NCI-H82 (cell line): ENCODE measurements around the gene MIA2.
"Not testable (repeated sequence)": the region's sequence is repeated elsewhere in the genome, so short reads cannot be mapped to it uniquely, and the experiment has no call there.

Experiments
- DNase-seq: peaks from one replicate; lab custom pipeline; 2025; lab: John Stamatoyannopoulos, UW

Gene MIA2

DNA sequence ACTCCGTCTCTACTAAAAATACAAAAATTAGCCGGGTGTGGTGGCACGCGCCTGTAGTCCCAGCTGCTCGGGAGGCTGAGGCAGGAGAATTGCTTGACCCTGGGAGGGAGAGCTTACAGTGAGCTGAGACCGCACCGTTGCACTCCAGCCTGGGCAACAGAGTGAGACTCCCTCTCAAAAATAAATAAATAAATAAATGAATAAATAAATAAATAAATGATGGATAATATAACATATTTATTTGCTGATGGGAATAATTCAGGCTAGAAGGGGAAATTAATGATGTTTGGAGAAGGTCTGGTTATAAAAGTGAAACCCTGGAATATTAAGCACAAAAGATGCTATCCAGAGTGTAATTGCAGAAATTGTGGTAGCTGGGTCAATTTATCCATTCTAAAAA, 107.4 kb downstream of the MIA2 start:
- not testable (repeated sequence) for DNase-seq

DNA sequence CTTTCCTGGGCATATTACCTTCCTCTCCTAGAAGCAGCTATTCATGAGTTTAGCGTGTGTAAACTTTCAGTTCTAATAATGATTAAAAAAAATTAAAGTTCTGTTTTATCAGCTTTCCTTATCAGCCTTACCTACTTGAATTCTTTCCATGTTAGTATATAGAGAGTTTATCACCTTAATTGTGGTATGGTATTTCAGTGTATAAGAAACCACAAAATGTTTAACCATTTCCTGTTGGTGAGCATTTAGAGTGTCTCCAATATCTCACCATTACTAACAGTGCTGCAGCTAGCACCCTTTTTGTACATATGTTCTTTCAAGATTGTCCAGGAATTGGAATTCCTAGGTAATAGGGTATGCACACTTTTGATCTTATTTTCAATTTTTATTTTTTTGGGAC, 109.1 kb downstream of the MIA2 start:
- DNase-seq = no peak

DNA sequence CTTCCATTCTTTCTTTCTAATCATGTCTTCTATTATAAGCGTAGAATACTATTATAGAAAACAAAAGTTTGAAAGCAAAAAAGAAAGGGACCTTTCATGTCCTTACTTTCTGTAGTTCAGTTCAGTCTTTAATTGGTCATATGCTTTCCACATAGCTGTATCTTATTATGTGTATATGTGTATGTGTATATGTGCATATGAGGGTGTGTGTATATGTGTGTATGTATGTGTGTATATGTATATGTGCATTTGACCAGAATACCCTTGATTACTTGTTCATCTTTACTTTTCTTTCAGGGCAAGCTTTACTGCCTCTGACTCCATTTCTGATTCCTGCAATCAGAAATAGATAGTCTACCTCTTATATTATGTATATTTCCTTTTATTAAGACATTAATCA, 109.9 kb downstream of the MIA2 start:
- no peak for DNase-seq

DNA sequence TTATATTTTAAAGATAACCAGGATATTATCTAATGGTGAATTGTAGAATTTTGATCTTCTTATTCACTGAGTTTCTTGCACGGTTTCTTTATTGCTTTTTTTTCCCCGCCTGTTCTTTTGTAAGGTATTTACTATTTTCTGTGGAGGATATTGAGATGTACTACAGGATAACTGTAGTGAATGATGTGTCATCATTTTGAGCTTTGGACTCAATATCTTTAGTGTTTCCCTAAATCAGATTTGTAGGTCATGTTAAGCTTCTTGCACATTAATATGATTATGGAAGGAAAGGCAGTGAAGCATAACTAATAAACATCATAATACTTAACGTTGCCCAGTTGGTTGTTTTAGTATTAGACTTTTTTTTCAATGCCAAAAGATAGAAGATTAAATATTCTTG, 117.2 kb downstream of the MIA2 start:
- DNase-seq = peak; percentile 6

DNA sequence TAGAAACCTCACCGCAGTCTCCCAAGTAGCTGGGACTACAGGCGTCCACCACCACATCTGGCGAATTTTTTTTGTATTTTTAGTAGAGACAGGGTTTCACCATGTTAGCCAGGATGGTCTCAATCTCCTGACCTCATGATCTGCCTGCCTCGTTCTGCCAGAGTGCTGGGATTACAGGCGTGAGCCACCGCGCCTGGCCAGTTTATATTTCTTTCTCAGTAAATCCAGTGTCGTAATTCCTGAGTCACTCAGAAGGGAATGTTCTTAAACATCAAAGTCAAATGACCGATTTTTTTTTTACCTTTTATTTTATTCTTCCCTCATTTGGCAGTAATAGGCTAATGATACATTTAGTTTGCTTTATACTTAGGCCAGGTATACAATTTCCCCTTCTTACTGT, 118.0 kb downstream of the MIA2 start:
- DNase-seq = no peak

DNA sequence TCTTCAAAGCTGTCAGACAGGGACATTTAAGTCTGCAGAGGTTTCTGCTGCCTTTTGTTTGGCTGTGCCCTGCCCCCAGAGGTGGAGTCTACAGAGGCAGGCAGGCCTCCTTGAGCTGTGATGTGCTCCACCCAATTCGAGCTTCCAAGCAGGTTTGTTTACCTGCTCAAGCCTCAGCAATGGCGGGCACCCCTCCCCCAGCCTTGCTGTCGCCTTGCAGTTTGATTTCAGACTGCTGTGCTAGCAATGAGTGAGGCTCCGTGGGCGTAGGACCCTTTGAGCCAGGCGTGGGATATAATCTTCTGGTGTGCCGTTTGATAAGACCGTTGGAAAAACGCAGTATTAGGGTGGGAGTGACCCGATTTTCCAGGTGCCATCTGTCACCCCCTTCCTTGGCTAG, 125.4 kb downstream of the MIA2 start:
- DNase-seq = not testable (repeated sequence)

DNA sequence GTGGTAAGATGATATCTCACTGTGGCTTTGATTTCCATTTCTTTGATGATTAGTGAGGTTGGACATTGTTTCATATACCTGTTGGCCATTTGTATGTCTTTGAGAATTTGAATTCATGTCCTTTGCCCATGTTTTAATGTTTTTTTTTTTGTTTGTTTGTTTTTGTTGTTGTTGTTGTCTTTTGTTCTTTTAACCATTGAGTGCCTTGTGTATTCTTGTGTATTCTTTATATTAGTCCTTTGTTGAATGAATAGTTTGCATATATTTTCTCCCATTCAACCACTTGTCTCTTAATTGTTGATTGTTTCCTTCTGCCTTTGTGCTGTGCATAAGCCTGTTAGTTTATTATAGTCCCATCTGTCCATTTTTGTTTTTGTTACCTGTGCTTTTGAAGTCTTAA, 126.6 kb downstream of the MIA2 start:
- no peak for DNase-seq

DNA sequence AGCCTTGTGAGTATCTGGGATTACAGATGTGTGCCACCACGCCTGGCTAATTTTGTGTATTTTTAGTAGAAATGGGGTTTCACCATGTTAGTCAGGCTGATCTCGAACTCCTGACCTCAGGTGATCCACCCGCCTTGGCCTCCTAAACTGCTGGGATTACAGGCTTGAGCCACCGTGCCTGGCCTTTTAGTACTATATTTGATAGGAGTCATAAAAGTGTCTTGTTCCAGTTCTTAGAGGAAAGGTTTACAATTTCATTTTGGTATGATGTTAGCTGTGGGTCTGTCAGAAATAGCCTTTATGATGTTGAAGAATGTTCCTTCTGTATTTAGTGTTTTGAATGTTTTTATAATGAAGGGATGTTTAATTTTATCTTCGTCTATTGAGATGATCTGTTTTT, 127.8 kb downstream of the MIA2 start:
- DNase-seq = not testable (repeated sequence)

DNA sequence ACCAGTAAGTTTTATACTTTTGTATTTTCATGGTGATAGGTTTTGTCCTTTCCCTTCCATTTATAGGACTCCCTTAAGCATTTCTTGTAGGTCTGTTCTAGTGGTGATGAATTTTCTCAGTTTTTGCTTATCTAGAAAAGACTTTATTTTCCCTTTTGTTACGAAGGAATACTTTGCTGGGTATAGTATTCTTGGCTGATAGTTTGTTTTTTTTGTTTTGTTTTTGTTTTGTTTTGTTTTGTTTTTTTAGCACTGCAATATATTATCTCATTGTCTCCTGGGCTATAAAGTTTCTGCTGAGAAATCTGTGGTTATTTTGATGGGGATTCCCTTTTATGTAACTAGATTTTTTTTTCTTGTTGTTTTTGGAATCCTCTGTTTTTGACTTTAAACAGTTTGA, 130.8 kb downstream of the MIA2 start:
- no peak for DNase-seq

DNA sequence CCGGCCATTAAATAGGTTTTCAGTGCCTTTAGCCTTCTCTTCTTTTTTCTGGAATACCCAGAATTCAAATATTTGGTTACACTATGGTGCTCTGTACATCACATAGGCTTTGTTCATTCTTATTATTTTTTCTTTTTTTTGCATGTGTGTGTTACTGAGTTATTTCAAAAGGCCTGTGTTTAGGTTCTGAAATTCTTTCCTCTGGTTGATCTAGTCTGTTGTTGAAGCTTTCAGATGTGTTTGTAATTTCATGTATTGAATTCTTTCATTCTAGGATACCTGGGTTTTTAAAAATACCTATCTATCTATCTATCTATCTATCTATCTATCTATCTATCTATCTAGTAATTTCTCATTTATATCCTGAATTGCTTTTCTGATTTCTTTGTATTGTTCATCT, 131.6 kb downstream of the MIA2 start:
- DNase-seq = no peak

DNA sequence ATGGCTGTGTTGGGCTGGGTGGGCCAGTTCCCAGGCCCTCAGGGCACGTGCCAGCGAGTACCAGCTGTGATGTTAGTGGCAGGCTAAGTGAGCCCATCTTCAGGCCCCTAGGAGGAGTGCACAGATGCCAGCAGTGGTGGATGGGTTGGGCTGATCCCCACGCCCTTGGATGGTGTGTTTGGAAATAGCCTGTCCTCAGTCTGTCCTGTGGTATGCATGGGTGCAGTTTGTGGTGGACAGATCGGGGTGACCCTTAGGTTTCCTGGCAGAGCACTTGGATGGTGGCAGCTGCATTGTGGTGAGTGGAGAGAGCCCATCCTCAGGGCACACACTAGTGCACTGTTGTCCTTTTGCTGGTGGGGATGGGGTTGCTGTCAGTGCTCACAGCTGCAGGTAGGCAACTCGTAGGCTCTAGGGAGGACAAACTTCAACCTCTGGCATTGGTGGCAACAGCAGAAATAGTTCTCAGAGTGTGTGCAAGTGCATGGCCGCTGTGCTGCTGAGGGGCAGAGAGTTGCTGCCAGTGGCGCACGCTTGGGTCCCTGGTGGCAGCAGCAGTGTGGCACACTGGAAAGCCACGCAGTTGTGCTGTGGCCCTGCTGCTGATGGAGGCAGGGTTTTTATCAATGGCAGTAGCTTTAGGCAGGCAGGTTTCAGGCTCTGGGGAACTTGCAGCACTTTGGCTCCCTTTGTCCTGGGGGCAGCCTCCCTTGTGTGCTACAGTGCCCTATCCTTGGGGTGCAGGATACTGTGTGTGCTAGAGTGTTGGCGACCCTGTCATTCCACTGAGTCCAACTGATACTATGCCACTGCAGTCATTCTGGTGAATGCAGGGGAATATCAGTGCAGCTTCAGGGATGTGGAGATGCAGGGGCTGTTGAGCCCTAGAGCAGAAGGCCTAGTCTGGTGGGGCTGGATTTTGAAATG, 133.0 kb downstream of the MIA2 start:
- no peak for DNase-seq

DNA sequence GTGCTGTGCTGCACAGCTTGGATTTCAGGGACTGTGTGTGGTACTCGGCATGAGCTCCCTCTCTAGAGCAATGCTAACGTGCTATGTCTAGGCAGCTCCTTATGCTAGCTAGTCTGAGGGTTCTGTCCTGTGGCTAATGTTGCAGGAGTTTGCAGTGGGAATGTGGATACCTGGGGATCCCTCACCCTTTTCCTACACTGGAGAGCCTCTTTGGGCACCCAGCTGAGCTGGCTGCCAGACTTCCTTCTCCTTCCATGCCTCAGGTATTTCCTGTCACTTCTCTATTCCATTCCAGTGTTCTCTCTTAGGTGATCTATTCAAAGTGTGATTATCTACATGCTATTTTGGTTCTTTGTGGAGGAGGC, 133.7 kb downstream of the MIA2 start:
- no peak for DNase-seq

DNA sequence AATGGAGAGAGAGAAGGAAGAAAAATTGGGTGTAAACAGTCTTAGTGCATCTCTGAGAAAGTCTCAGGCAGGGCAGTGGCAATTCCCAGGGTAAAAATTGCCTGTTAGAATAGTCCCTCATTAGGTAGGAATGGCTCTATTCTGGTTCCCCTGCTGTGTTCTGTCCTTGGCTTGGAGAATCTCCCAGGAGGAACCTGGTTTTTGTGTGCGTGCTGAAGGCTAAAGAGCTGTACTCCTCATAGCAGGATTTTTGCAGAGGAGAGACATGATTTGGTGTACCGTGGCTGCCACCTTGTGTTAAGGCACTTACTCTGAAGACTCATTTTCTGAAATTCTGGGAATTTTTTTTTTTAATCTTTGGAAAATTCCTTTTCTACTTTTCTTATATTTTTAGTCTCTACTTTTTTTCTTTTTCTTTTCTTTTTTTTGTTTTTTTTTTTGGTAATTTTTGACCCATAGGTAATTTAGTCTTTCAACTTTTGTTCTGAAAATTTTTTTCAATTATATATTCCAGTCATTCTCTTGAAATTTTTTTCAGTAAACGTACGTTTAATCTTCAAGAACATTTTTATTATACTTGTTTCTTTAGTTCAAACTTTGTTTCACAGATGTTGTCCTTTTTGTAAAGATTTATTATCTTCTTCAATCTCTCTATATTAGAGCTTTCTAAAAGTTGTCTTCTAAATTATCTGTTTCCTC, 134.7 kb downstream of the MIA2 start:
- peak; percentile 78 for DNase-seq

DNA sequence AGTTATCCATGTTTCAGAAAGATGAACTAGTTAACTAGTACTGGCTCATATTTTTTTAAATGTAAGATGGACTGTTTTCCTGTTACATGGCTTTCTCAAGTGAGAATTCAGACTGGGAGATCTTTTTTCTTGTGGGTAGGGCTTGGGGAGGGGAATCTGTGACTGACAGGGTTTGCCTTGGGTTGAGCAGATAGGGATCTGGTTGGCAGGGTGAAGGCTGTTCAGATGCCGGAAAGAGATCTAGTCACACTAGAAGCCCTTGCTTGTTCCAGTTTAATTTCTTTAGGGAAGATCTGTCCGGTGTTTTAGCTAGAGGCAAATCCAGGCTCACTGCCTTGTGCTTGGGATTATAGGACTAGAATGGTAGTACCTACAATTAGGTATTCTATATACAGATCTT, 135.3 kb downstream of the MIA2 start:
- DNase-seq = no peak

DNA sequence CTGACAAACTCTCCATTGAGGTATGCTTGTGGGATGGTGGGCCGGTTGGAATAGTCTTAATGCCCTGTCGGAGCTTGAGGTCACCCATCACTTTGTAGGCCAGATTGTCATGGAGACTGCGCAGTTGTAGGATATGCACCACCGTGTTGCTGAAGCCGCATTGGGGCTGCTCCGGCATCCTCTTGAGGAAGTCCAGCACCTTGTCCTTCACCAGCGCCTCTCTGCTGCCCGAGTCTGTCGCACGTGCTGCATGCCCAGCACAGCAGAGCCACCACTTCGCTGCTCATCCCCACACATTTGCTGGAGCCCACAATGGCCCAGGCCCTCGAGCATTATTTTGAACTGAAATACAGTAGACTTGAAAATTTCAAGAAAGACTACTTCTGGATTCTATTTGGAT, 136.7 kb downstream of the MIA2 start:
- DNase-seq = no peak

DNA sequence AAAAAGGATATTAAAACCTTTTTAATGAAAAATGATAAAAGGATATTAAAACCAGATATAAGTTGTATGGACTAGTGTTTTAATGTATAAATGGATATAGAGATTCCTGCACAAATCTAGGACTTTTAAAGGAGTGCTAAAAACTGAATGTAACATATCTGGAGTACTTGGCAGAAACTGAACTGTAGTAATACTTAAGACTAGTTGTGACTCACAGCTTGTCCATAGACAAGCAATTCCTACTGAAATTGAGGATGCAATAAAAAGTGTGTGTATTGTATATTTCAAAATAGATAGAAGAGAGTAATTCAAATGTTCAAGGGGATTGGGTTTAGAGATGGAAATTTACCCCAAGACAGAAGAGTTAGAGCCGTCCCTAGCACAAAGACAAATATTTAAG, 138.9 kb downstream of the MIA2 start:
- DNase-seq = no peak

DNA sequence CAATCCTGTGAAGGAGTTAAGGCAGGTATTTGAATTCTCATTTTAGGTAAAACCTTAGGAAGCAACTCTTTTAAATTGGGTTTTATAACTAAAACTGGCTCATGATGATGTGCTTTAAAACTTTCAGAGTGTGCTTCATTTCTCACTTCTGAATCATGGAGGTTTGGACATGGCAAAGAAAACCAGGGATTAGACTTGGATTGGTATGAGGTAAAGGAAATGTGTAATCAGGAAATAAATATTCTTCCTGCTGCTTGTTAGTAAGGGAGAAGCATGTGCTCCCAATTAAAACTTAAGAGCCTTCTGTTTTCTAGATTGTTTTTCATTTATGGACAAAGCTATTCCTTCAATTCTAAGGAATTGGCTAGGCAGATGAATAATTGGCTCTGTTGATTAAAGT, 141.1 kb downstream of the MIA2 start:
- no peak for DNase-seq

DNA sequence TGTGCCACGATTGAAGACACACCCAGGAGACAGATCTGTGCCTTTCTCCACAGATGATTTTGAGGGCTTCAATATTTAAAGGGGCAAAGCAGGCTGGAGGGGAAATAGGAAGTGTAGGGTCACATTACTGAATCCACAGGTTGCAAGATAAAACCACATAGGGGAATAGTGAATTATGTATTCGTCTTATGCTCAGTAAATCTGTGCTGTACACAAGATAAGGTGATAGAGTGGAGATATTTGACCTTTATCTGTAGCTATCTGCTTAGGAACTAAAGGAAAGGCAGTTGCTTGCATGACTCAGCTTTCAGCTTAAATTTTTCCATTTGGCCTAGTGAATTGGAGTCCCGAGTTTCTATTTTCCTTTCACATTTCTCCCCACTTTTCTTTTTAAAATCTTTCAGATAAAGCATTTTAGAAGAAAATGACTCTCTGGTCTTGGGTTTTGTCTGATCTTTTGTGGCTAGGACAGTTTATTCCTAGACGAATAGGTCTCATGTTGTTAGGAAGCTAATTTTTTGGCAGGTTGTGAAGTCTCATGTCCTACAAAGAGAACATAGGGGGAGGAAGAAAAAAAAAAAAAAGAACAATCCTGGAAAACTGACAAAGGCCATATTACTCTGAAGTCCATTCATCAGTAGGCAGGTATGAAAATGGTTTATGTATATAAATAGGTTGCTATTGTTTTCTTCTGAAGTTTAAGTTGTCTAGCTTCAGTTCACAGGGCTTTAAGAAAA, 143.1 kb downstream of the MIA2 start:
- DNase-seq = no peak

DNA sequence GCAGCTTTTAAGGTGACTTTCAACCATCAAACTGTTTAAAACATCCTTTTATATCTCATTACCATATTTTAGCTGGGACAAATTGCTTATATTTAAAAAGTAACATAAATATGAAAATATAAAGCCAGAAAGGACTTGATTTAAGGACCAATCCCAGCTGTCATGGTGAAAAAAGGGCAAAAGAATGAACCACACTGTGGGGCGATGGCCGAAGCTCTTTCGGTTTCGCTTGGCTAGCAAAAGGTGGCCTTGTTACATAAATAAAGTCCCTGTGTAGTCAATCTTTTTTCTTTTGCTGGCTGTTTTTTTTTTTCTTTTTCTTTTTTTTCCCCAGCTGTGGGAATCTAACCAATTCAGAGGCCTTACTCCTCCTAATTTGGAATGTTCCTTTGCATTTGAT, 147.7 kb downstream of the MIA2 start:
- DNase-seq = no peak

DNA sequence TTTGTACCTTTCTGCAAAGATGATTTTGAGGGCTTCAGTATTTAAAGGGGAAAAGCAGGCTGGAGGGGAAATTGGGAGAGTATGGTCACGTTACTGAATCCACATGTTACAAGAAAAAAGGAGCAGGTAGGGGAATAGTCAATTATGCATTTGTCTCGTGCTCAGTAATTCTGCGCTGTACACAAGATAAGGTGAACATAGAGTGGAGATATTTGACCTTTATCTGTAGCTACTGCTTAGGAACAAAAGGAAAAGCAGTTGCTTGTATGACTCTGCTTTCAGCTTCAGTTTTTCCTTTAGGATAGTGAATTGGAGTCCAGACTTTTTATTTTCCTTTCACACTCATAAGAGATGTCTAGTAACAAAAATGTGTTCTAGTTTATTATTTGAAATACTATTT, 148.7 kb downstream of the MIA2 start:
- DNase-seq = no peak

DNA sequence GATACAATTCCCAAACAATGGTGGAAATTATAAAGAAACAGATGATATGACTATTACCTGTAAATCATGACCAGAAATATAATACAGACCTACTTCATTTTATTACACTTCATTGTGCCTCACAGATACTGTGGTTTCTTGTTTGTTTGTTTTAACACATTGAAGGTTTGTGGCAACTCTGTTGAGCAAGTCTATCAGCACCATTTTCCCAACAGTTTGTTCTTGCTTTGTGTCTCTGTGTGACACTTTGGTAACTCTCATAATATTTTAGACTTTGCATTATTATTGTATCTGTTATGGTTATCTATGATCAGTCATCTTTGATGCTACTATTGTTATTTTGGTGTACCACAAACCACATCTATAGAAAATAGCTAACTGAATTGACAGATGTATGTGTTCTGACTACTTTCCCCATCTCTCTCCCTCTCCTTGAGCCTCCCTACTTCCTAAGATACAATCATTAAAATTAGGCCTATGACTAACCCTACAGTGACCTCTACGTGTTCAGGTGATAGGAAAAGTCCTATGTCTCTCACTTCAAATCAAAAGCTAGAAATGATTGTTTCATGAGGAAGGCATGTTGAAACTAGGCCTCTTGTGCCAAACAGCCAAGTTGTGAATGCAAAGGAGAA, 149.4 kb downstream of the MIA2 start:
- DNase-seq = no peak

DNA sequence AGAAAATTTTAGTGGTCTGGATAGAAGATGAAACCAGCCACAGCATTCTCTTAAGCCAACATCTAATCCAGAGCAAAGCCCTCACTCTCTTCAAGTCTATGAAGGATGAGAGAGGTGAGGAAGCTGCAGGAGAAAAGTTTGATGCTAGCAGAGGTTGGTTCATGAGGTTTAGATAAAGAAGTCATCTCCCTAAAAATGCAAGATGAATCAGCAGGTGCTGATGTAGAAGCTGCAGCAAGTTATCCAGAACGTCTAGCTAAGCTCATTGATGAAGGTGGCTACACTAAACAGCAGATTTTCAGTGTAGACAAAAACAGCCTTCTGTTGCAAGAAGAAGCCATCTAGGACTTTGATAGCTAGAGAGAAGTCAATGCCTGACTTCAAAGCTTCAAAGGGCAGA, 150.0 kb downstream of the MIA2 start:
- DNase-seq = no peak
